HG02973 (cell line): ENCODE measurements around the gene SLC25A13.
A peak's percentile ranks its signal among the peaks of the same experiment; 100 is the strongest.
"Not testable (repeated sequence)": the region's sequence is repeated elsewhere in the genome, so short reads cannot be mapped to it uniquely, and the experiment has no call there.

ENCODE experiments used
- ATAC-seq: cut with Tn5 transposase; IDR thresholded peaks from one replicate; pipeline ENCODE4 v1.9.1; 2021; ENCODE audit warnings: moderate library complexity; ENCODE audit not compliant: unreplicated experiment

SLC25A13 gene

GRCh38 chr7:96300986-96301385 lies 20.9 kb downstream of the SLC25A13 start:
- no peak for ATAC-seq

GRCh38 chr7:96300502-96300901 lies 21.4 kb downstream of the SLC25A13 start:
- ATAC-seq, result no peak

- ATAC-seq, result no peak
Measured at GRCh38 chr7:96299496-96299895, 22.4 kb downstream of the SLC25A13 start.

DNA sequence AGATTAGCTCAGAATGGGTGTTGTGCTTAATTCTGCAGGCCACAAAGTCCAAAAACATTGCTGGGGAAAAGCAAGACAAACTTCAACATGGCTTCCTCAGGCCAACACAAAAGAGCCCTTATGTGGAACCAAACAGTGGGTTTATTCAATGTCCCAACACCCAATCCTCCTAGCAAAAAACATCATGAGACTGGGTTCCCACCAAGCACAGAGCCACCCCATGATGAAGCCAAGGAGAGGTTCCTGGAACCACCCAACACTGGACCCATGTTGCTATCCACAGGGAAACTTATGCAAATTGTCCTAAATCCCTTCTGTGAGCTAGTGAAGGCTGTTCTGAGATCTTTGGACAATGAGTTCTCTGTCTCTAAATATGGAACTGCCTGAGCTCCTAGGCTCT lies 24.0 kb downstream of the SLC25A13 start:
- no peak for ATAC-seq

DNA sequence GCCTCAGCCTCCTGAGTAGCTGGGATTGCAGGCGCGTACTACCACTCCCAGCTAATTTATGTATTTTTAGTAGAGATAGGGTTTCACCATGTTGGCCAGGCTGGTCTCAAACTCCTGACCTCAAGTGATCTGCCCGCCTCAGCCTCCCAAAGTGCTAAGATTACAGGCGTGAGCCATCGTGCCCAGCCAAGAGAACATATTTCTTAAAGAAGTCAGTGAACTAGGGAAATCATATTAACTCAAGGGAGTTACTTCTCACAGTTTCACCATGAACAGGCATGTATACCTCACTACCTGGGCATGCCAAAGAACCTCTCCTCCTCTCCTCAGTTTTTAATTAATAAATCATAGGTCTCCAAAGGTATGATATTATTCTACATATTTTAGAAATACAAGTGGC lies 24.5 kb downstream of the SLC25A13 start:
- not testable (repeated sequence) for ATAC-seq

GRCh38 chr7:96293911-96294310 lies 28.0 kb downstream of the SLC25A13 start:
- ATAC-seq, result not testable (repeated sequence)

GRCh38 chr7:96287559-96287958 lies 34.3 kb downstream of the SLC25A13 start:
- no peak for ATAC-seq

DNA sequence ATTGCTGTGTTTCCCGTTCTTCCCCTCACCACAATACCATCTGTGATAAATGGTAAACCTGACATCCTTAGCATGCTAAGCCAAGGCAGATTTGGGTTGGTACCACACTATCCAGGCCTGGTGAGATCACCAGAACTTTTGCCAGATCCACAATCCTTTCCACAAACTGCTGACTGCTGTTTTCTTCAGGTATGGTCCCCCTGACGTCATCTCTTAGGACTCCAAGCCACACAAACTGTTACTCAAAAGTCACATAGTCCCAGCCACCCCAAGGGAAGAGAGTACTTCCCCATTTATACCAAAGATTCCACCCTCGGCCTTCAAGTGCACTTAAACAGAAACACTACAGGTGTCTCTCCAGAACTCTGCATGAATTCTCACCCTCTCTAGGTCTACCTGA lies 34.8 kb downstream of the SLC25A13 start:
- ATAC-seq, result peak; percentile 30

GRCh38 chr7:96285579-96285978 lies 36.3 kb downstream of the SLC25A13 start:
- peak; percentile 83 for ATAC-seq

- peak; percentile 56 for ATAC-seq
Measured at GRCh38 chr7:96284835-96285234, 37.1 kb downstream of the SLC25A13 start.

GRCh38 chr7:96284240-96284639 lies 37.7 kb downstream of the SLC25A13 start:
- no peak for ATAC-seq

- ATAC-seq, result no peak
Measured at GRCh38 chr7:96282835-96283234, 39.1 kb downstream of the SLC25A13 start.

DNA sequence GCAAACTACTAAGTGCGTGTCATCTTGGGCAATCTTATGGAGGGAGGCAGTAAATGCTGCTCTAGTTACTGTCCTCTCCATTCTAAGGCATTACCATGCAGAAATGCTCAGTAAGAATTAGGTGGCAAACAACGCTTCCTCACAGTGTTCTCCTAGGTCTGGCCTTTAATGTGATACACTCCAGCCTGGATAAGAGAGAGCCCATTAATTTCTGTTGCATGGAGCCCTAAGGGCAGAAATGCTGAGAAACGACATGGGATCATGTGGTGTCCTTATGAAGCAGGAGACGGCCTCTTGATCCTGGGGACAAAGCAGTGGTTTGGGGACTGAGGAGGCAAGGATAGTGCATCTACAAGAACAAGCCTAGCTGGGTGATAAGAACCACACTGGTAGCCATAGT lies 44.0 kb downstream of the SLC25A13 start:
- no peak for ATAC-seq

DNA sequence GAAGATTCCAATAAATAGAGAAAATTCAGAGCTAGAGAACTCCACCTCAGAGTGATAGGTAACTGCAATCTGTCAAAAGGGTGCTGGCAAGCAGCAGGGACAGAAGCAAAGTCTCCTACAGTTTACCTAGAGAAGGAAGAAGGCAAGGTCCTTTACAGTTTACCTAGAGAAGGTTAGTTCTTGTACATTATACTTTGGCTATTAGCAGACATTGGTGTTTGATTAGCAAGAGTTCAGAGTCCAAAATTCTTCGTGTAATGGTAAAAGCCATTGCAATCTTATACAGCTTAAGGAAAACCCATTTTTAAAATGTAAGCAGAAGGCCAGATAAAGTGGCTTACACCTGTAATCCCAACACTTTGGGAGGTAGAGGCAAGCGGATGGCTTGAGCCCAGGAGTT lies 45.9 kb downstream of the SLC25A13 start:
- no peak for ATAC-seq

DNA sequence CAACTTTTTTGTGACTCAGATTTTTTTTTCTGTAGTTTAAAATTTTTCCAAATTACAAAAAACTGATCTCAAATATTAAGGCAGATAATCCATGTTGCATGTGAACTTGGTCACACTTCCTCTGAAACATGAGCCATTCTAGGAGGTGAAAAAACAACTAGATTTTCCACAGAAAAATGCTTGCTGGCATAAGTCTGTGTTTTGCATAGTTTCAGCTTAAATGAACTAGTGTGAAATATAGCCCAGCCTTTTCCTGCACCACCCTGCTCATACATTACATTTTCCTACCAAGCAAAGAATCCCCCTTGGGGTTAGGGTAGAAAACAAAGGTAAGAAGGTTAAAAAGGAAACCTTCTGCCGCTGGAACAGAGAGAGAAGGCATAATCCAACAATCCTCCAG lies 48.2 kb downstream of the SLC25A13 start:
- ATAC-seq, result no peak

GRCh38 chr7:96269246-96269994 lies 52.5 kb downstream of the SLC25A13 start:
- no peak for ATAC-seq

GRCh38 chr7:96266580-96266979 lies 55.3 kb downstream of the SLC25A13 start:
- no peak for ATAC-seq

DNA sequence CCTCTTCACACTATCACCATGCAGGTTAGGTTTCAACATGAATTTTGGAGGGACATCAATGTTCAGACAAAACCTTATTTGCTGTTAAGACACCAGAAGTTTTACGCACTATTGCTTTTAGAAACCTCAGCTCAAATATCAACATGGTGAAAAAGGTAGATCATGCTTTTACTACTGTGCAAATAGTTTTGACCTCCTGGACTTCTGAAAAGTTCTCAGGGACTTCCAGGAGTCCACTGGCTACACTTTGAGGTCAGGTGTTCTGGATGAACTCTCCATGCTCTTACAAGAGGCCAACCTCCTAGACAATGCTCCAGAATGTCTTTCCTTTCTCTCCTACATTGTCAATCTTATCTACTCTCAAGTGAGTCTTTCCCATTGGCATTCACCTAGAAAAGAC lies 55.9 kb downstream of the SLC25A13 start:
- no peak for ATAC-seq

- no peak for ATAC-seq
Measured at GRCh38 chr7:96253964-96254363, 67.9 kb downstream of the SLC25A13 start.

DNA sequence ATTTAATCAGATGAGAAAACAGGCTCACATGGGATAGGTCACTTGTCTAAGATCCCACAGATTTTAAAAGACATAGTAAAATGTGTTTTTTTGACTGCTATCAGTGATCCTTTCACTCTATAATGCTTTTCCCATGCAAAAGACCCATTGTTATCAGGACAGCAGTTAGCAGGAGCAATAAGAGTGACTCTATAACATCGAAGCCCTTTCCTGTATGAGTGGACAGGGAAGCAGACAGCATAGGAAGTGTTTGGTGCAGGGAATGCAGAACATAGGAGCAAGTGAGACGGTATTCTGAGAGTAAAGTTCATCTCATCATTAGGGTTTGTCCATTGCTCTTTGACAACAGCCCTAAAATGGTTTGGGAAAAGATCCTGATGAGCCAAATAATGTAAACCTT lies 68.5 kb downstream of the SLC25A13 start:
- ATAC-seq, result no peak

DNA sequence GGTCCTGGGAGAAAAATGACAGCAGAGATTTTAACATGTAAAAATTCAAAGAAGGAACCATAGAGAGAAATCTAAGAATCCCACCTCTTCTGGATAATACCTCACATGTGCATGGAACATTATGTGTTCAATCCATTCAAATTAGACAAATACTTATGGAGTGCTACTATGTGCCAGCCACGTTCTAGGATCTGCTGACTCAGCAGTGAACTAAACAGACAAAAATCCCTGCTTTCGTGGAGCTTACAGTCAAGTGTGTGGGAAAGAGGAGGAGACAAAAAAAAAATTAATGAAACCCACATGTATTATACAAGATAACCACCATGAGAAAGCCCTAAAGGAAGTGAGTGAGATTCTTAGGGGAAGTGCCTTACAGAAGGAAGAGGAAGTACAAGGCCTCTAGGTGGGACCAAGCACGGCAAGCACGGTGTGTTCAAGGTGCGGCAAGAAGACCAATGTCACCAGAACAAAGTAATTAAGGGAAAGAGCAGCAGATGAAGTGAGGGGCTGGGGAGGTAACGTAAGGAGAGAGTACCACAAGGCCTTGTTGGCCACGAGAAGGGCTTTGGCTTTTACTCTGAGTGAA lies 71.0 kb downstream of the SLC25A13 start:
- no peak for ATAC-seq

DNA sequence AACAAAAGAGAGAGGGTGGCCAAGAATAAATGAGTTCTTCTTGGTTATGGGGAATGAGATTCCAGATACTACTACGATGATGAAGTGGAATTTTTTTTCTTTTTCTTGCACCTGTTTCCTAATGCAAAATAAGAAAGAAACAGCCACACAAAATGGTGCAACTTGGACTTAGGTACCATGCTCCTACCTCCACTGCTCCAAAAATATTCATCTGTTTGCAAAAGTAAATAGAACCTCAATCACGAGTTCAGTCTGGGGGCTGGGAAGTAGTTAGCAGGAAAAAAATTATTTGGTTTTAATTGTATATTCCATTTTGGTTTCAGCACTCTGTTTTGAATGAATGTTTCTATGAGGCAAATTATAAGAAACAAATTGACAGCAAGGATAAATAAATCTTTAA lies 73.5 kb downstream of the SLC25A13 start:
- ATAC-seq, result no peak

- no peak for ATAC-seq
Measured at GRCh38 chr7:96246919-96247318, 75.0 kb downstream of the SLC25A13 start.
